HepG2 (cell line): ENCODE data around the gene PPP4R1. TPM values are rescaled to one million over a fixed set of nuclear protein-coding genes. Genes with fewer than 3 reads are reported as not detected.

ENCODE experiments used
- ATAC-seq: fragments of 200-7000 bp; cut with Tn5 transposase; 3 replicates; pipeline ENCODE4 v1.9.1; 2020; ENCODE audit warnings: mild to moderate bottlenecking, moderate library complexity
- BruUV-seq: library from RNA; stranded (reverse); fragments of 400-500 nt; replicated peaks from 2 replicates; lab custom pipeline; 2021; lab: Mats Ljungman, UMichigan
- CTCF ChIA-PET: fragments of 300-600 bp; formaldehyde crosslinking; extraction: SDS; loops from one replicate; lab custom pipeline; 2021; ENCODE audit warnings: low total read pairs, inconsistent platforms, low intra/inter-chr PET ratio; lab: Yijun Ruan, JAX
- POLR2A ChIA-PET: fragments of 350-600 bp; sonication (Branson Sonifier 250); formaldehyde crosslinking; loops from one replicate; lab custom pipeline; 2020; ENCODE audit warnings: antibody characterized with exemption, inconsistent platforms; lab: Yijun Ruan, JAX
- DNase-seq: peaks from one replicate; pipeline ENCODE4 v3.0.0-alpha.2; 2015; ENCODE audit warnings: low spot score
- FAIRE-seq: peaks from 3 replicates; lab custom pipeline; 2011; peaks lifted over from hg19 to GRCh38; lab: Jason Lieb, UNC
- H2AFZ ChIP-seq: one replicate; pipeline ENCODE4 v1.6.1; 2011; ENCODE audit warnings: low read length, inconsistent platforms
- H3K27ac ChIP-seq: fragments of 300-600 bp; 3 replicates; pipeline ENCODE4 v1.8.0; 2011; ENCODE audit warnings: mixed run types, mild to moderate bottlenecking, mixed read lengths, low read length, inconsistent platforms; ENCODE audit not compliant: insufficient read depth; ENCODE audit errors: extremely low read length
- H3K27me3 ChIP-seq, 2 experiments: fragments of 200-600 bp in 1 of 2; 2 replicates in 1 of 2; 3 replicates in 1 of 2; pipeline versions ENCODE4 v1.6.0 to v1.8.0; 2011; ENCODE audit warnings: low read length in 2 of 2, mild to moderate bottlenecking in 2 of 2, moderate library complexity in 2 of 2, inconsistent platforms in 1 of 2; ENCODE audit not compliant: insufficient read depth in 2 of 2, control insufficient read depth in 1 of 2
- H3K36me3 ChIP-seq, 2 experiments: fragments of 200-600 bp in 1 of 2; replicated peaks in 1 of 2; 2 replicates in 1 of 2; 3 replicates in 1 of 2; pipeline versions ENCODE4 v1.5.1 to v1.8.0; 2011; ENCODE audit warnings: low read length in 2 of 2, inconsistent platforms in 1 of 2; ENCODE audit not compliant: insufficient read depth in 2 of 2, control insufficient read depth in 1 of 2
- H3K4me1 ChIP-seq: 2 replicates; pipeline ENCODE4 v1.5.1; 2012; ENCODE audit warnings: low read length, inconsistent platforms; ENCODE audit not compliant: insufficient read depth
- H3K4me2 ChIP-seq: 2 replicates; pipeline ENCODE4 v1.6.0; 2011; ENCODE audit warnings: low read depth, low read length, inconsistent platforms
- H3K4me3 ChIP-seq, 3 experiments: fragments of 200-600 bp in 1 of 3; sonication (generic), shearing (Covaris generic) in 1 of 3; replicated peaks in 1 of 3; 2 replicates each; pipeline ENCODE4 v1.5.1; 2011 to 2016; ENCODE audit warnings: low read length in 3 of 3, inconsistent platforms in 2 of 3, low read depth in 2 of 3, mild to moderate bottlenecking in 2 of 3, control low read depth in 1 of 3, mixed read lengths in 1 of 3; ENCODE audit not compliant: insufficient read depth in 1 of 3
- H3K79me2 ChIP-seq: one replicate; pipeline ENCODE4 v1.6.1; 2011; ENCODE audit warnings: low read length, inconsistent platforms; ENCODE audit not compliant: insufficient read depth
- H3K9ac ChIP-seq: 2 replicates; pipeline ENCODE4 v1.6.0; 2011; ENCODE audit warnings: mild to moderate bottlenecking, low read depth, low read length, inconsistent platforms; ENCODE audit not compliant: insufficient read depth
- H3K9me3 ChIP-seq: 2 replicates; pipeline ENCODE4 v1.5.1; 2012; ENCODE audit warnings: mild to moderate bottlenecking, low read length
- H4K20me1 ChIP-seq: 2 replicates; pipeline ENCODE4 v1.6.0; 2011; ENCODE audit warnings: inconsistent platforms, mild to moderate bottlenecking, low read length, moderate library complexity; ENCODE audit not compliant: insufficient read depth
- ATF7 ChIP-seq, 2 experiments: fragments of 450-650 bp in 1 of 2; sonication (generic) in 1 of 2; formaldehyde crosslinking in 1 of 2; IDR thresholded peaks; 2 replicates each; pipeline versions ENCODE4 v1.4.0 to v1.6.1; 2016 to 2020; ENCODE audit warnings: antibody characterized with exemption in 1 of 2, mild to moderate bottlenecking in 1 of 2, missing genetic modification reagents in 1 of 2
- ETV6 ChIP-seq: sonication (generic); formaldehyde crosslinking; conservative IDR thresholded peaks from 2 replicates; pipeline ENCODE4 v1.4.0; 2020; ENCODE audit warnings: missing genetic modification reagents
- FOXA1 ChIP-seq, 2 experiments: fragments of 450-650 bp in 1 of 2; sonication (generic) in 1 of 2; formaldehyde crosslinking in 1 of 2; IDR thresholded peaks; 2 replicates each; pipeline versions ENCODE4 v1.4.0 to v1.6.1; 2016 to 2020; ENCODE audit warnings: missing genetic modification reagents in 1 of 2
- NR2F1 ChIP-seq, 2 experiments: fragments of 450-650 bp in 1 of 2; formaldehyde crosslinking in 1 of 2; IDR thresholded peaks; 2 replicates each; pipeline versions ENCODE4 v1.5.0 to v1.6.1; 2016 to 2020; ENCODE audit warnings: mild to moderate bottlenecking in 1 of 2, missing compliant biosample characterization in 1 of 2, missing genetic modification reagents in 1 of 2, moderate library complexity in 1 of 2
- TBP ChIP-seq: sonication (generic); formaldehyde crosslinking; IDR thresholded peaks from 2 replicates; pipeline ENCODE4 v1.5.0; 2020; ENCODE audit warnings: missing genetic modification reagents
- YEATS4 ChIP-seq: sonication (generic); formaldehyde crosslinking; IDR thresholded peaks from 2 replicates; pipeline ENCODE4 v1.4.0; 2020; ENCODE audit warnings: missing genetic modification reagents, borderline replicate concordance
- in situ Hi-C: cut with HindIII; loops from 2 replicates; pipeline ENCODE4 v1.10.0; 2017; ENCODE audit warnings: low pct_unique_long_range_greater_than_20kb; ENCODE audit not compliant: extremely low pct_ligation_motif_present
- intact Hi-C: fragments of 100-400 bp; cut with micrococcal nuclease; formaldehyde crosslinking; loops from one replicate; pipeline ENCODE4 v1.10.0; 2022; ENCODE audit not compliant: unreplicated experiment
- polyA plus RNA-seq, 8 experiments: library from polyadenylated mRNA; depleted of rRNA in 3 of 8; stranded (reverse) in 7 of 8; unstranded in 1 of 8; fragments of >200 nt; fragmentation: Illumina TruSeq in 4 of 8; extraction: Trizol in 4 of 8; gene quantifications; 2 replicates each; pipeline versions ENCODE4 v1.2.1 to v1.2.3, GENCODE V29; 2011 to 2016; ENCODE audit warnings: low read depth in 4 of 8, missing spikeins in 1 of 8, mixed read lengths in 1 of 8; ENCODE audit not compliant: insufficient read depth in 1 of 8
- total RNA-seq, 5 experiments: library from RNA; depleted of rRNA; stranded (reverse); fragments of >200 nt; fragmentation: Illumina TruSeq; extraction: Trizol; gene quantifications; 2 replicates each; pipeline ENCODE4 v1.2.3, GENCODE V29; 2016; ENCODE audit warnings: low read depth in 1 of 5
- TF ChIP-seq, protein P1 (sequence below): sonication (generic); formaldehyde crosslinking; conservative IDR thresholded peaks from 2 replicates; pipeline ENCODE4 v1.4.0; 2020; ENCODE audit warnings: mild to moderate bottlenecking, missing genetic modification reagents, moderate library complexity
- TF ChIP-seq, protein P2 (sequence below), 2 experiments: fragments of 450-650 bp in 1 of 2; sonication (generic) in 1 of 2; formaldehyde crosslinking; IDR thresholded peaks; 2 replicates each; pipeline versions ENCODE4 v1.5.0 to v1.8.0; 2020 to 2022; ENCODE audit warnings: mild to moderate bottlenecking in 1 of 2, missing genetic modification reagents in 1 of 2

PPP4R1 gene
- total and polyA plus RNA-seq, 2 of the 13 experiments (the other 11 are each of a cell fraction or from before 2014, with no cell fraction given): 66.5 to 72.4 TPM

DNA sequence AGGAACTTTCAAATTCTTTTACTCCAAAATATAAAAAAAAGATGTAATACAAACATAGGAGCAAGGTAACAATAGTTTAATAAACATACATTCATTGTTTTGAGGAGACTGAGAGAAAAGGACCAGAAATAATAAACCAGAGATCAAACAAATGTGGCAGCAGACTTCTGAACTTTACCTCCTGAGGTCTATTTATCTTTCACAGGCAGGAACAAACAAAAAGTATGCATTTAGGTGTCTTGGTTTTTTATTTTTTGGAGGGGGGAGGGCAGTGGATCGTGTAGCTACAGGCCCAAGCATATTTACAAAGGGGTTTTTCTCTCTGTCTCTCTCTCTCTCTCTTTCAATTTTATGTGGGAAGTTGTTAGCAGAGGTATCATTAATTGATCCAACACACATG lies 5.6 kb downstream of the PPP4R1 start (continued):
- TF ChIP-seq, protein P1, sequence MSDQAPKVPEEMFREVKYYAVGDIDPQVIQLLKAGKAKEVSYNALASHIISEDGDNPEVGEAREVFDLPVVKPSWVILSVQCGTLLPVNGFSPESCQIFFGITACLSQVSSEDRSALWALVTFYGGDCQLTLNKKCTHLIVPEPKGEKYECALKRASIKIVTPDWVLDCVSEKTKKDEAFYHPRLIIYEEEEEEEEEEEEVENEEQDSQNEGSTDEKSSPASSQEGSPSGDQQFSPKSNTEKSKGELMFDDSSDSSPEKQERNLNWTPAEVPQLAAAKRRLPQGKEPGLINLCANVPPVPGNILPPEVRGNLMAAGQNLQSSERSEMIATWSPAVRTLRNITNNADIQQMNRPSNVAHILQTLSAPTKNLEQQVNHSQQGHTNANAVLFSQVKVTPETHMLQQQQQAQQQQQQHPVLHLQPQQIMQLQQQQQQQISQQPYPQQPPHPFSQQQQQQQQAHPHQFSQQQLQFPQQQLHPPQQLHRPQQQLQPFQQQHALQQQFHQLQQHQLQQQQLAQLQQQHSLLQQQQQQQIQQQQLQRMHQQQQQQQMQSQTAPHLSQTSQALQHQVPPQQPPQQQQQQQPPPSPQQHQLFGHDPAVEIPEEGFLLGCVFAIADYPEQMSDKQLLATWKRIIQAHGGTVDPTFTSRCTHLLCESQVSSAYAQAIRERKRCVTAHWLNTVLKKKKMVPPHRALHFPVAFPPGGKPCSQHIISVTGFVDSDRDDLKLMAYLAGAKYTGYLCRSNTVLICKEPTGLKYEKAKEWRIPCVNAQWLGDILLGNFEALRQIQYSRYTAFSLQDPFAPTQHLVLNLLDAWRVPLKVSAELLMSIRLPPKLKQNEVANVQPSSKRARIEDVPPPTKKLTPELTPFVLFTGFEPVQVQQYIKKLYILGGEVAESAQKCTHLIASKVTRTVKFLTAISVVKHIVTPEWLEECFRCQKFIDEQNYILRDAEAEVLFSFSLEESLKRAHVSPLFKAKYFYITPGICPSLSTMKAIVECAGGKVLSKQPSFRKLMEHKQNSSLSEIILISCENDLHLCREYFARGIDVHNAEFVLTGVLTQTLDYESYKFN: peak; percentile 97
- TF ChIP-seq TBP (no peak), FOXA1 (IDR thresholded peaks at IDR 0.05) (peak; percentile 50; the same call in 1 of the 2 replicates), FOXA1 (CRISPR knock-in tag; IDR thresholded peaks at IDR 0.05) (peak; percentile 80), YEATS4 (CRISPR knock-in tag) (no peak), NR2F1 (CRISPR knock-in tag; IDR thresholded peaks at IDR 0.05) (peak in 1 of 2 experiments; percentile 42; a peak in 1 of 4 replicates)

- ChIA-PET CTCF (no interaction called here), POLR2A (interaction anchor here (0.7 to 1.5 kb wide), 5 partner anchors 8 to 195 kb away, joined by 4 to 7 read pairs (median 5); no protein-coding TSS in a partner anchor)
- TF ChIP-seq, protein P2, sequence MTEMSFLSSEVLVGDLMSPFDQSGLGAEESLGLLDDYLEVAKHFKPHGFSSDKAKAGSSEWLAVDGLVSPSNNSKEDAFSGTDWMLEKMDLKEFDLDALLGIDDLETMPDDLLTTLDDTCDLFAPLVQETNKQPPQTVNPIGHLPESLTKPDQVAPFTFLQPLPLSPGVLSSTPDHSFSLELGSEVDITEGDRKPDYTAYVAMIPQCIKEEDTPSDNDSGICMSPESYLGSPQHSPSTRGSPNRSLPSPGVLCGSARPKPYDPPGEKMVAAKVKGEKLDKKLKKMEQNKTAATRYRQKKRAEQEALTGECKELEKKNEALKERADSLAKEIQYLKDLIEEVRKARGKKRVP (CRISPR knock-in tag; IDR thresholded peaks at IDR 0.05): 0 out of 4 replicates have a peak, but pooled peaks of 1 of the 2 experiments have one; percentile 12
- TF ChIP-seq ETV6 (no peak), ATF7 (IDR thresholded peaks at IDR 0.05) (peak; percentile 7; the same call in 1 of the 2 replicates), ATF7 (CRISPR knock-in tag; IDR thresholded peaks at IDR 0.05) (no peak)
- Histone ChIP-seq H3K9ac (peak overlapping the region; percentile 56), H3K4me2 (peak overlapping the region; percentile 80), H3K27me3 (no peaks in the 10 kb centered on the region), H3K4me3 (peak overlapping the region in 2 of 3 experiments; percentile 24 to 32; a peak in 2 of 6 replicates), H3K9me3 (no peaks in the 10 kb centered on the region), H3K79me2 (peaks cover 97% of the 10 kb centered on the region), H3K36me3 (peaks cover 2 to 8% of the 10 kb centered on the region in 2 experiments; a peak in 4 of 5 replicates), H3K27ac (peak overlapping the region; percentile 79), H2AFZ (no peak overlapping the region), H3K4me1 (peaks cover 81% of the 10 kb centered on the region), H4K20me1 (peaks cover 5% of the 10 kb centered on the region; the same call in 1 of the 2 replicates)
- BruUV-seq: no TSS peak
- no peak for FAIRE-seq
- DNase-seq: no peak
- in situ Hi-C loops: no loop called here
- ATAC-seq: no peak; the same call in 2 of the 3 replicates
- intact Hi-C loops: no loop called here
Measured at GRCh38 chr18:9608298-9608697, 6.1 kb downstream of the PPP4R1 start.
